Spleen (tissue), 7 donors: ENCODE data around the gene ADCY10.

Experiments
- POLR2A ChIP-seq, 3 donors: fragments of 450-650 bp; IDR thresholded peaks; one replicate each; pipeline ENCODE4 v1.5.1; 2017; ENCODE audit warnings: antibody characterized with exemption in 3 of 3, mild to moderate bottlenecking in 1 of 3
- POLR2AphosphoS5 ChIP-seq, 3 donors: sonication (generic); formaldehyde crosslinking; IDR thresholded peaks; one replicate each; pipeline ENCODE4 v1.5.1; 2017; ENCODE audit warnings: antibody characterized with exemption in 3 of 3
- TF ChIP-seq, protein P1 (sequence below), 11 experiments: fragments of 200-600 bp in 7 of 11; fragments of 450-650 bp in 4 of 11; sonication (generic) in 4 of 11; IDR thresholded peaks in 8 of 11; conservative IDR thresholded peaks in 3 of 11; 1 replicate in 7 of 11; 2 replicates in 4 of 11; pipeline versions ENCODE4 v1.4.0 to v1.8.0; 2016 to 2021; ENCODE audit warnings: antibody characterized with exemption in 11 of 11, inconsistent platforms in 4 of 11, mild to moderate bottlenecking in 1 of 11
- donor health status: DM: no; HTN: no; CAD: no; lungs with moderate emphysema.
- donor health status: DM: no; HTN: no; CAD: no.
- donor health status: DM: no; HTN: no; CAD: no.

DNA sequence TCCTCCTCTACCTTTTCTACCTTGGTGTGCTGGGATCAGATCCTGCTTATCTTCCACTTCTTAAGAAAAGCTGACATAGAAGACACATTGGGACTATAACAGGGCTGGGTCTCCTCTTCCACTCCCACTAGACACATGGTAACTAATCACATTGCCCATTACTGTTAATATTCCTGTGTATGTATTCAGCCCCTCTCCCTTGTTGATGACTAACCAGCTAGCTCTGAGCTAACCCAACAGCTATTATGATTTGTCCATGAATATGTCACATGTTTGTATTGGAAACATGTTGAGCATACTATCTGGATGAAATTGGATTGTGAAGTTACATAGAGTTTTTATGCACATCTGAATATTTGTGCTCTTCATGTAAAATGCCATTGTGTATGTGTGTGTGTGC is 139.2 kb downstream of the ADCY10 start:
- TF ChIP-seq POLR2A (IDR thresholded peaks at IDR 0.05) (no peak), POLR2AphosphoS5 (IDR thresholded peaks at IDR 0.05) (no peak)
- TF ChIP-seq, protein P1, sequence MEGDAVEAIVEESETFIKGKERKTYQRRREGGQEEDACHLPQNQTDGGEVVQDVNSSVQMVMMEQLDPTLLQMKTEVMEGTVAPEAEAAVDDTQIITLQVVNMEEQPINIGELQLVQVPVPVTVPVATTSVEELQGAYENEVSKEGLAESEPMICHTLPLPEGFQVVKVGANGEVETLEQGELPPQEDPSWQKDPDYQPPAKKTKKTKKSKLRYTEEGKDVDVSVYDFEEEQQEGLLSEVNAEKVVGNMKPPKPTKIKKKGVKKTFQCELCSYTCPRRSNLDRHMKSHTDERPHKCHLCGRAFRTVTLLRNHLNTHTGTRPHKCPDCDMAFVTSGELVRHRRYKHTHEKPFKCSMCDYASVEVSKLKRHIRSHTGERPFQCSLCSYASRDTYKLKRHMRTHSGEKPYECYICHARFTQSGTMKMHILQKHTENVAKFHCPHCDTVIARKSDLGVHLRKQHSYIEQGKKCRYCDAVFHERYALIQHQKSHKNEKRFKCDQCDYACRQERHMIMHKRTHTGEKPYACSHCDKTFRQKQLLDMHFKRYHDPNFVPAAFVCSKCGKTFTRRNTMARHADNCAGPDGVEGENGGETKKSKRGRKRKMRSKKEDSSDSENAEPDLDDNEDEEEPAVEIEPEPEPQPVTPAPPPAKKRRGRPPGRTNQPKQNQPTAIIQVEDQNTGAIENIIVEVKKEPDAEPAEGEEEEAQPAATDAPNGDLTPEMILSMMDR (IDR thresholded peaks at IDR 0.05 in 8 of 11, conservative IDR thresholded peaks at IDR 0.05 in 3 of 11), result no peak
